CD4-positive, CD25-positive, alpha-beta regulatory T cell (primary cell): ENCODE measurements around the gene FARP2. TPM values are rescaled to one million over a fixed set of nuclear protein-coding genes. Genes with fewer than 3 reads are reported as not detected.

Experiments used
- ATAC-seq, 2 donors: fragments of 150-1000 bp; cut with Tn5 transposase; one replicate each; pipeline ENCODE4 v1.10.0; 2021; ENCODE audit warnings: low read depth in 2 of 2, moderate number of reproducible peaks in 2 of 2, moderate library complexity in 1 of 2
- DNase-seq, 3 donors: peaks; one replicate each; pipeline versions ENCODE4 v3.0.0 to v3.0.0-alpha.2; 2012 to 2022; ENCODE audit warnings: mixed read lengths in 1 of 3
- H3K27ac ChIP-seq: one replicate; pipeline ENCODE4 v1.7.0; 2013; ENCODE audit warnings: mild to moderate bottlenecking, low read length; ENCODE audit not compliant: insufficient read depth, poor library complexity, severe bottlenecking
- H3K27me3 ChIP-seq: one replicate; pipeline ENCODE4 v1.7.0; 2013; ENCODE audit warnings: low read length; ENCODE audit not compliant: control insufficient read depth, insufficient read depth
- H3K36me3 ChIP-seq: one replicate; pipeline ENCODE4 v1.7.0; 2013; ENCODE audit warnings: mild to moderate bottlenecking, low read length, moderate library complexity; ENCODE audit not compliant: control insufficient read depth, insufficient read depth
- H3K4me1 ChIP-seq: 2 replicates; pipeline ENCODE4 v1.7.0; 2013; ENCODE audit warnings: mild to moderate bottlenecking, low read length; ENCODE audit not compliant: insufficient read depth, control insufficient read depth, poor library complexity, severe bottlenecking
- H3K4me3 ChIP-seq: one replicate; pipeline ENCODE4 v1.7.0; 2013; ENCODE audit warnings: low read depth, mild to moderate bottlenecking, low read length, moderate library complexity
- H3K9me3 ChIP-seq, 2 experiments: 1 replicate in 1 of 2; 2 replicates in 1 of 2; pipeline ENCODE4 v1.7.0; 2013; ENCODE audit warnings: low read length in 2 of 2, mild to moderate bottlenecking in 1 of 2, moderate library complexity in 1 of 2; ENCODE audit not compliant: control insufficient read depth in 2 of 2
- H3K27ac Mint-ChIP-seq, 3 donors: one replicate each; pipeline ENCODE4 v1.8.0; 2020 to 2022; ENCODE audit warnings: mild to moderate bottlenecking in 3 of 3, mixed read lengths in 3 of 3, moderate library complexity in 2 of 3
- H3K27me3 Mint-ChIP-seq: one replicate; pipeline ENCODE4 v1.8.0; 2022; ENCODE audit warnings: mild to moderate bottlenecking, mixed read lengths
- H3K36me3 Mint-ChIP-seq: one replicate; pipeline ENCODE4 v1.8.0; 2020; ENCODE audit warnings: mixed read lengths
- H3K4me1 Mint-ChIP-seq, 4 donors: one replicate each; pipeline ENCODE4 v1.8.0; 2020 to 2022; ENCODE audit warnings: mixed read lengths in 4 of 4, mild to moderate bottlenecking in 1 of 4
- H3K4me3 Mint-ChIP-seq, 4 donors: one replicate each; pipeline ENCODE4 v1.8.0; 2020 to 2022; ENCODE audit warnings: mild to moderate bottlenecking in 4 of 4, mixed read lengths in 4 of 4, moderate library complexity in 3 of 4
- H3K9me3 Mint-ChIP-seq, 7 donors: one replicate each; pipeline ENCODE4 v1.8.0; 2020 to 2022; ENCODE audit warnings: mixed read lengths in 7 of 7, mild to moderate bottlenecking in 3 of 7, moderate library complexity in 2 of 7
- polyA plus RNA-seq, 4 donors: library from polyadenylated mRNA; unstranded; fragments of 300-500 nt; fragmentation: Illumina TruSeq; gene quantifications; one replicate each; pipeline ENCODE4 v1.2.3, GENCODE V29; 2021
- total RNA-seq: library from RNA; stranded (reverse); gene quantifications from one replicate; pipeline ENCODE4 v1.2.3, GENCODE V29; 2022

Gene FARP2
- total and polyA plus RNA-seq, 5 donors from 2014 or later = 3.0 to 34.9 (median 7.4) TPM

- Mint-ChIP-seq H3K4me1 (peaks cover 0 to 2% (median 0%) of the 10 kb centered on the region in 4 donors), H3K27ac (no peak overlapping the region), H3K4me3 (no peak overlapping the region), H3K27me3 (no peaks in the 10 kb centered on the region), H3K9me3 (no peaks in the 10 kb centered on the region), H3K36me3 (peaks cover 12% of the 10 kb centered on the region)
- Histone ChIP-seq H3K4me1 (no peaks in the 10 kb centered on the region), H3K9me3 (no peaks in the 10 kb centered on the region), H3K27ac (no peak overlapping the region), H3K36me3 (peaks cover 24% of the 10 kb centered on the region), H3K4me3 (no peak overlapping the region), H3K27me3 (no peaks in the 10 kb centered on the region)
- no peak for ATAC-seq
- DNase-seq = no peak
Observed at GRCh38 chr2:241496904-241497877, 141.1 kb downstream of the FARP2 start.

GRCh38 chr2:241498115-241499070 lies 142.3 kb downstream of the FARP2 start:
- Histone ChIP-seq H3K4me1 (no peaks in the 10 kb centered on the region), H3K27ac (no peak overlapping the region), H3K27me3 (no peaks in the 10 kb centered on the region), H3K4me3 (no peak overlapping the region), H3K9me3 (no peaks in the 10 kb centered on the region), H3K36me3 (peaks cover 24% of the 10 kb centered on the region)
- Mint-ChIP-seq H3K27ac (no peak overlapping the region), H3K36me3 (peaks cover 11% of the 10 kb centered on the region), H3K4me3 (no peak overlapping the region), H3K27me3 (no peaks in the 10 kb centered on the region), H3K4me1 (peaks cover 0 to 2% (median 0%) of the 10 kb centered on the region in 4 donors), H3K9me3 (no peaks in the 10 kb centered on the region)
- ATAC-seq (no peak), DNase-seq (no peak)

- H3K36me3 Mint-ChIP-seq = peaks cover 11% of the 10 kb centered on the region
- H3K27me3 Mint-ChIP-seq = no peaks in the 10 kb centered on the region
- Histone ChIP-seq H3K9me3 (no peaks in the 10 kb centered on the region), H3K36me3 (peaks cover 20% of the 10 kb centered on the region), H3K27me3 (no peaks in the 10 kb centered on the region), H3K27ac (no peak overlapping the region), H3K4me1 (no peaks in the 10 kb centered on the region), H3K4me3 (no peak overlapping the region)
- DNase-seq (no peak), ATAC-seq (no peak)
- no peaks in the 10 kb centered on the region for H3K9me3 Mint-ChIP-seq
- peaks cover 0 to 4% (median 1%) of the 10 kb centered on the region in 4 donors for H3K4me1 Mint-ChIP-seq
- no peak overlapping the region for H3K27ac Mint-ChIP-seq
- H3K4me3 Mint-ChIP-seq = no peak overlapping the region
Observed at GRCh38 chr2:241499146-241499965, 143.3 kb downstream of the FARP2 start.

- ATAC-seq = no peak
- H3K36me3 ChIP-seq = peaks cover 15% of the 10 kb centered on the region
- no peaks in the 10 kb centered on the region for H3K27me3 Mint-ChIP-seq
Observed at GRCh38 chr2:241500016-241500415, 143.9 kb downstream of the FARP2 start.

GRCh38 chr2:241500431-241500975 lies 144.4 kb downstream of the FARP2 start:
- Histone ChIP-seq H3K27ac (no peak overlapping the region), H3K36me3 (peaks cover 10% of the 10 kb centered on the region)

More at GRCh38 chr2:241500016-241500415, 143.9 kb downstream of the FARP2 start:
- Histone ChIP-seq H3K27ac (no peak overlapping the region), H3K9me3 (no peaks in the 10 kb centered on the region), H3K4me1 (no peaks in the 10 kb centered on the region), H3K27me3 (no peaks in the 10 kb centered on the region), H3K4me3 (no peak overlapping the region)
- H3K36me3 Mint-ChIP-seq = peaks cover 10% of the 10 kb centered on the region
- no peak for DNase-seq
- H3K4me1 Mint-ChIP-seq = peaks cover 0 to 11% (median 1%) of the 10 kb centered on the region in 4 donors
- no peak overlapping the region for H3K27ac Mint-ChIP-seq
- H3K4me3 Mint-ChIP-seq = no peak overlapping the region
- no peaks in the 10 kb centered on the region for H3K9me3 Mint-ChIP-seq

GRCh38 chr2:241501099-241501541 lies 145.0 kb downstream of the FARP2 start:
- H3K4me1 ChIP-seq = peaks cover 3% of the 10 kb centered on the region
- Mint-ChIP-seq H3K9me3 (no peaks in the 10 kb centered on the region), H3K4me3 (no peak overlapping the region), H3K27me3 (no peaks in the 10 kb centered on the region), H3K36me3 (peaks cover 7% of the 10 kb centered on the region), H3K27ac (no peak overlapping the region), H3K4me1 (peaks cover 0 to 20% (median 1%) of the 10 kb centered on the region in 4 donors)
- ATAC-seq (no peak), DNase-seq (no peak)
- no peaks in the 10 kb centered on the region for H3K27me3 ChIP-seq
- no peaks in the 10 kb centered on the region for H3K9me3 ChIP-seq
- no peak overlapping the region for H3K4me3 ChIP-seq
- H3K36me3 ChIP-seq = peaks cover 8% of the 10 kb centered on the region
- no peak overlapping the region for H3K27ac ChIP-seq

More at GRCh38 chr2:241500431-241500975, 144.4 kb downstream of the FARP2 start:
- H3K4me3 ChIP-seq = no peak overlapping the region
- H3K4me1 ChIP-seq = peaks cover 1% of the 10 kb centered on the region
- no peak overlapping the region for H3K4me3 Mint-ChIP-seq
- no peaks in the 10 kb centered on the region for H3K9me3 Mint-ChIP-seq
- no peaks in the 10 kb centered on the region for H3K27me3 ChIP-seq
- H3K36me3 Mint-ChIP-seq = peaks cover 7% of the 10 kb centered on the region
- H3K27me3 Mint-ChIP-seq = no peaks in the 10 kb centered on the region
- ATAC-seq (no peak), DNase-seq (no peak)
- no peaks in the 10 kb centered on the region for H3K9me3 ChIP-seq
- no peak overlapping the region for H3K27ac Mint-ChIP-seq
- H3K4me1 Mint-ChIP-seq = peaks cover 0 to 16% (median 1%) of the 10 kb centered on the region in 4 donors
